ENCODE results near the gene SERTAD3. TPM values are rescaled to one million over a fixed set of nuclear protein-coding genes. Genes with fewer than 3 reads are reported as not detected.
A peak's percentile ranks its signal among the peaks of the same experiment; 100 is the strongest.

The SERTAD3 gene
- polyA plus RNA-seq, 2 of the 4 experiments (the other 2 are of a cell fraction), result 39.7 to 40.2 TPM

GRCh38 chr19:40443131-40443999 lies 770 bp downstream of the SERTAD3 start:
- Histone ChIP-seq H3K4me3 (peak overlapping the region; percentile 80), H3K4me2 (peak overlapping the region; percentile 95), H3K9me3 (no peaks in the 10 kb centered on the region), H3K4me1 (peaks cover 23% of the 10 kb centered on the region), H3K27ac (peak overlapping the region; percentile 88 to 97)
- under 1% methylated on average over 52 of the region's 52 CpGs for whole genome bisulfite sequencing (ENCODE audit: missing lambda C conversion rate)
- ChIA-PET CTCF (interaction anchor here (0.6 to 46.6 kb wide), 11 partner anchors 11 to 192 kb away, joined by 3 to 950 read pairs (median 6); partner anchors contain the start of genes BLVRB, PRX, SERTAD1 and SPTBN4), POLR2A (interaction anchor here (0.5 to 8.8 kb wide), 23 partner anchors 8 to 820 kb away, joined by 3 to 208 read pairs (median 6); partner anchors contain the start of genes BLVRB, C19orf47, PLD3 and PSMC4)
- FAIRE-seq (peak; percentile 99), DNase-seq (ENCODE audit: low read depth in 1 of 2, low spot score in 1 of 2) (peak; percentile 100), ATAC-seq (peak; percentile 70 to 84)
- TF ChIP-seq HEYL (CRISPR knock-in tag; IDR thresholded peaks at IDR 0.05) (no peak), NFE2L2 (conservative IDR thresholded peaks at IDR 0.05; ENCODE audit: low read length) (no peak), ZNF302 (CRISPR knock-in tag; IDR thresholded peaks at IDR 0.05) (no peak), FOSL2 (IDR thresholded peaks at IDR 0.05) (no peak), FOSL2 (CRISPR knock-in tag; IDR thresholded peaks at IDR 0.05) (peak; percentile 11; the same call in 1 of the 2 replicates), RNF2 (IDR thresholded peaks at IDR 0.05; ENCODE audit: borderline replicate concordance, low read depth) (no peak), FOSB (CRISPR knock-in tag; IDR thresholded peaks at IDR 0.05) (peak; percentile 54; the same call in 1 of the 2 replicates), MAX (IDR thresholded peaks at IDR 0.05) (peak; percentile 92), ESRRA (IDR thresholded peaks at IDR 0.05; ENCODE audit: borderline replicate concordance, low read length) (no peak; the same call in 1 of the 2 replicates), FOXS1 (CRISPR knock-in tag; IDR thresholded peaks at IDR 0.05) (no peak), CEBPB (IDR thresholded peaks at IDR 0.05) (no peak), SREBF2 (IDR thresholded peaks at IDR 0.05) (no peak; the same call in 1 of the 2 replicates), GATA3 (IDR thresholded peaks at IDR 0.05; ENCODE audit: borderline replicate concordance) (peak; percentile 35), TP53 (CRISPR knock-in tag; IDR thresholded peaks at IDR 0.05) (0 out of 2 replicates have a peak, but pooled peaks have one; percentile 1), HOXB13 (CRISPR knock-in tag; IDR thresholded peaks at IDR 0.05; ENCODE audit: low read depth) (no peak), JUNB (IDR thresholded peaks at IDR 0.05) (no peak), HOXB5 (CRISPR knock-in tag; IDR thresholded peaks at IDR 0.05) (0 out of 2 replicates have a peak, but pooled peaks have one; percentile 44), HOXA7 (CRISPR knock-in tag; IDR thresholded peaks at IDR 0.05) (peak; percentile 85), ZSCAN20 (CRISPR knock-in tag; IDR thresholded peaks at IDR 0.05) (no peak), NR3C1 (IDR thresholded peaks at IDR 0.05) (no peak), EHF (CRISPR knock-in tag; IDR thresholded peaks at IDR 0.05) (no peak), RAD21 (conservative IDR thresholded peaks at IDR 0.05 in 1 of 2, IDR thresholded peaks at IDR 0.05 in 1 of 2) (0 out of 5 replicates have a peak, but pooled peaks of 1 of the 2 experiments have one; percentile 46), CBX8 (IDR thresholded peaks at IDR 0.05) (no peak), JUN (IDR thresholded peaks at IDR 0.05) (peak; percentile 84 to 85), NPAS2 (CRISPR knock-in tag; IDR thresholded peaks at IDR 0.05; ENCODE audit: borderline replicate concordance) (no peak), POLR2A (IDR thresholded peaks at IDR 0.05; ENCODE audit: low read length) (peak; percentile 68), KDM5A (IDR thresholded peaks at IDR 0.05) (no peak), RCOR1 (IDR thresholded peaks at IDR 0.05; ENCODE audit: low read depth, low read length) (no peak), EP300 (IDR thresholded peaks at IDR 0.05) (no peak), E2F6 (IDR thresholded peaks at IDR 0.05; ENCODE audit: borderline replicate concordance, low read depth) (peak; percentile 67), PBX3 (IDR thresholded peaks at IDR 0.05) (peak; percentile 87), MYC (IDR thresholded peaks at IDR 0.05; ENCODE audit: borderline replicate concordance, low read length) (peak; percentile 90), KDM1A (IDR thresholded peaks at IDR 0.05; ENCODE audit: low read depth) (no peak), BHLHE40 (IDR thresholded peaks at IDR 0.05; ENCODE audit: low read depth, low read length) (0 out of 2 replicates have a peak, but pooled peaks have one; percentile 62), CBX2 (IDR thresholded peaks at IDR 0.05; ENCODE audit: borderline replicate concordance, low read depth) (no peak), BCL3 (IDR thresholded peaks at IDR 0.05) (no peak), MAZ (IDR thresholded peaks at IDR 0.05; ENCODE audit: borderline replicate concordance, low read depth, low read length) (peak; percentile 98), ATOH8 (CRISPR knock-in tag; IDR thresholded peaks at IDR 0.05; ENCODE audit: low read depth) (no peak), ZC3H11A (IDR thresholded peaks at IDR 0.05) (0 out of 2 replicates have a peak, but pooled peaks have one; percentile 7), SMC3 (IDR thresholded peaks at IDR 0.05) (peak; percentile 52)

Measured in A549 (cell line).